Activated CD4-positive, alpha-beta T cell treated with anti-CD3 and anti-CD28 coated beads for 36 hours (primary cell): ENCODE results near the gene BCKDK. TPM values are rescaled to one million over a fixed set of nuclear protein-coding genes. Genes with fewer than 3 reads are reported as not detected.
A peak's percentile ranks its signal among the peaks of the same experiment; 100 is the strongest.

Experiments
- ATAC-seq: fragments of 200-7000 bp; cut with Tn5 transposase; one replicate; pipeline ENCODE4 v1.10.0; 2021; ENCODE audit warnings: mild to moderate bottlenecking, moderate library complexity
- CTCF ChIA-PET: fragments of 350-600 bp; sonication (Branson Sonifier 250); formaldehyde crosslinking; loops from one replicate; lab custom pipeline; 2021; ENCODE audit warnings: antibody characterized with exemption; lab: Charles Lee
- POLR2A ChIA-PET: fragments of 350-600 bp; sonication (Branson Sonifier 250); formaldehyde crosslinking; loops from one replicate; lab custom pipeline; 2021; ENCODE audit warnings: antibody characterized with exemption, inconsistent platforms; lab: Charles Lee
- DNase-seq: peaks from one replicate; pipeline ENCODE4 v3.0.0-alpha.2; 2020
- H3K27ac Mint-ChIP-seq: one replicate; pipeline ENCODE4 v1.8.0; 2021; ENCODE audit warnings: mixed read lengths
- H3K27me3 Mint-ChIP-seq: one replicate; pipeline ENCODE4 v1.8.0; 2021; ENCODE audit warnings: mixed read lengths
- H3K36me3 Mint-ChIP-seq: one replicate; pipeline ENCODE4 v1.8.0; 2021; ENCODE audit warnings: low read depth, mixed read lengths
- H3K4me1 Mint-ChIP-seq: one replicate; pipeline ENCODE4 v1.8.0; 2021; ENCODE audit warnings: mixed read lengths
- H3K4me3 Mint-ChIP-seq: one replicate; pipeline ENCODE4 v1.8.0; 2021; ENCODE audit warnings: mild to moderate bottlenecking, moderate library complexity, mixed read lengths
- H3K9me3 Mint-ChIP-seq: one replicate; pipeline ENCODE4 v1.8.0; 2021; ENCODE audit warnings: low read depth, mixed read lengths
- intact Hi-C, 2 experiments: fragments of 100-400 bp; cut with DNase I in 1 of 2; cut with micrococcal nuclease in 1 of 2; formaldehyde crosslinking; loops; one replicate each; pipeline versions ENCODE4 v1.14.2 to v1.15.1; 2022 to 2024; cut with DNase I, micrococcal nuclease
- total RNA-seq, 2 experiments: library from RNA; stranded (reverse); gene quantifications; one replicate each; pipeline ENCODE4 v1.2.3, GENCODE V29; 2021

The BCKDK gene
- total RNA-seq = 10 to 100 TPM; 50.0 to 53.3 TPM

- H3K27ac Mint-ChIP-seq = peak within 1 kb of the TSS; percentile 96
- peaks cover 22% of the 10 kb centered on the region for H3K4me1 Mint-ChIP-seq
- no peaks in the 10 kb centered on the region for H3K27me3 Mint-ChIP-seq
- ChIA-PET CTCF (no interaction called here), POLR2A (interaction anchor here (1.0 to 1.7 kb wide), 3 partner anchors 9 to 765 kb away, joined by 3 to 6 read pairs (median 5); partner anchors contain the start of genes FUS, KAT8 and ZNF267)
- intact Hi-C loops = loop anchor here (2.0 to 5.0 kb wide), 10 partner anchors 33 to 764 kb away; partner anchors contain the start of genes ARMC5 (in 1 of the 2), FBXL19 (in 1 of the 2), FUS (in 1 of the 2) and SETD1A (in 1 of the 2)
- ATAC-seq = peak; percentile 79
- H3K36me3 Mint-ChIP-seq = peaks cover 25% of the 10 kb centered on the region
- peak within 1 kb of the TSS; percentile 86 for H3K4me3 Mint-ChIP-seq
- DNase-seq = peak; percentile 90
- no peaks in the 10 kb centered on the region for H3K9me3 Mint-ChIP-seq
These were observed at the start of gene BCKDK for GRCh38 chr16:31108035-31108793. Gene BCKDK (plus strand): TSS chr16:31108386. CDS start chr16:31109224, 838 bp downstream.

GRCh38 chr16:31061126-31061812 lies 46.9 kb upstream of the BCKDK start:
- Mint-ChIP-seq H3K27me3 (no peaks in the 10 kb centered on the region), H3K36me3 (peaks cover 17% of the 10 kb centered on the region), H3K27ac (no peak overlapping the region), H3K4me3 (no peak overlapping the region), H3K9me3 (no peaks in the 10 kb centered on the region), H3K4me1 (peaks cover 30% of the 10 kb centered on the region)
- POLR2A ChIA-PET = no interaction called here
- DNase-seq (no peak), ATAC-seq (no peak)
- CTCF ChIA-PET = interaction anchor here (0.6 kb wide), 1 partner anchor 328 kb away, joined by 3 read pairs; no protein-coding TSS in a partner anchor
- intact Hi-C loops = no loop called here

- ChIA-PET CTCF (no interaction called here), POLR2A (no interaction called here)
- no peaks in the 10 kb centered on the region for H3K9me3 Mint-ChIP-seq
- no peaks in the 10 kb centered on the region for H3K27me3 Mint-ChIP-seq
- DNase-seq = no peak
- no peak overlapping the region for H3K4me3 Mint-ChIP-seq
- peaks cover 18% of the 10 kb centered on the region for H3K36me3 Mint-ChIP-seq
- H3K4me1 Mint-ChIP-seq = peaks cover 34% of the 10 kb centered on the region
- intact Hi-C loops = no loop called here
- no peak overlapping the region for H3K27ac Mint-ChIP-seq
- ATAC-seq = no peak
These were observed 46.3 kb upstream of the BCKDK start for GRCh38 chr16:31061813-31062440.

GRCh38 chr16:31063495-31063842 lies 44.7 kb upstream of the BCKDK start:
- no peak for DNase-seq
- no peak for ATAC-seq
- no peak overlapping the region for H3K27ac Mint-ChIP-seq
- POLR2A ChIA-PET = interaction anchor here (0.6 kb wide), 1 partner anchor 328 kb away, joined by 3 read pairs; no protein-coding TSS in a partner anchor
- H3K36me3 Mint-ChIP-seq = peaks cover 18% of the 10 kb centered on the region
- no peaks in the 10 kb centered on the region for H3K27me3 Mint-ChIP-seq
- H3K9me3 Mint-ChIP-seq = no peaks in the 10 kb centered on the region
- no peak overlapping the region for H3K4me3 Mint-ChIP-seq
- CTCF ChIA-PET = interaction anchor here (0.7 to 0.8 kb wide), 2 partner anchors 10 to 165 kb away, joined by 3 to 4 read pairs; no protein-coding TSS in a partner anchor
- peaks cover 34% of the 10 kb centered on the region for H3K4me1 Mint-ChIP-seq
- intact Hi-C loops = no loop called here

- CTCF ChIA-PET = interaction anchor here (0.7 to 0.8 kb wide), 2 partner anchors 9 to 164 kb away, joined by 3 to 4 read pairs; no protein-coding TSS in a partner anchor
These were observed 44.2 kb upstream of the BCKDK start for GRCh38 chr16:31063843-31064611.

GRCh38 chr16:31064882-31065461 lies 43.2 kb upstream of the BCKDK start:
- Mint-ChIP-seq H3K9me3 (no peaks in the 10 kb centered on the region), H3K4me3 (no peak overlapping the region), H3K27ac (peak overlapping the region; percentile 63), H3K27me3 (no peaks in the 10 kb centered on the region), H3K36me3 (peaks cover 15% of the 10 kb centered on the region), H3K4me1 (peaks cover 40% of the 10 kb centered on the region)
- ChIA-PET POLR2A (no interaction called here), CTCF (interaction anchor here (0.6 to 1.1 kb wide), 3 partner anchors 72 to 106 kb away, joined by 3 read pairs; no protein-coding TSS in a partner anchor)
- intact Hi-C loops = no loop called here
- peak; percentile 31 for ATAC-seq
- no peak for DNase-seq

More at GRCh38 chr16:31063843-31064611, 44.2 kb upstream of the BCKDK start:
- Mint-ChIP-seq H3K27ac (peak overlapping the region; percentile 63), H3K4me1 (peaks cover 36% of the 10 kb centered on the region), H3K27me3 (no peaks in the 10 kb centered on the region), H3K9me3 (no peaks in the 10 kb centered on the region), H3K36me3 (peaks cover 18% of the 10 kb centered on the region), H3K4me3 (no peak overlapping the region)
- peak; percentile 30 for ATAC-seq
- intact Hi-C loops = no loop called here
- POLR2A ChIA-PET = interaction anchor here (0.6 kb wide), 1 partner anchor 328 kb away, joined by 3 read pairs; no protein-coding TSS in a partner anchor
- DNase-seq = no peak

GRCh38 chr16:31067342-31067741 lies 40.8 kb upstream of the BCKDK start:
- CTCF ChIA-PET = interaction anchor here (0.7 to 1.0 kb wide), 3 partner anchors 20 to 84 kb away, joined by 3 to 5 read pairs (median 3); no protein-coding TSS in a partner anchor
- Mint-ChIP-seq H3K4me1 (peaks cover 49% of the 10 kb centered on the region), H3K9me3 (no peaks in the 10 kb centered on the region)

GRCh38 chr16:31071861-31072260 lies 36.3 kb upstream of the BCKDK start:
- H3K4me1 Mint-ChIP-seq = peaks cover 34% of the 10 kb centered on the region
- H3K4me3 Mint-ChIP-seq = peak overlapping the region; percentile 97
- ChIA-PET CTCF (interaction anchor here (0.7 kb wide), 1 partner anchor 14 kb away, joined by 3 read pairs; no protein-coding TSS in a partner anchor), POLR2A (interaction anchor here (0.6 to 1.7 kb wide), 4 partner anchors 41 to 71 kb away, joined by 3 to 4 read pairs (median 3); partner anchors contain the start of gene KAT8)
- ATAC-seq (no peak), DNase-seq (no peak)
- peak overlapping the region; percentile 90 for H3K27ac Mint-ChIP-seq
- H3K9me3 Mint-ChIP-seq = no peaks in the 10 kb centered on the region
- intact Hi-C loops = loop anchor here (2.0 to 5.0 kb wide), 3 partner anchors 75 to 803 kb away; partner anchors contain the start of gene PHKG2 (in 1 of the 2)
- peaks cover 16% of the 10 kb centered on the region for H3K36me3 Mint-ChIP-seq
- no peaks in the 10 kb centered on the region for H3K27me3 Mint-ChIP-seq

More at GRCh38 chr16:31067342-31067741, 40.8 kb upstream of the BCKDK start:
- intact Hi-C loops = no loop called here
- Mint-ChIP-seq H3K27me3 (no peaks in the 10 kb centered on the region), H3K36me3 (peaks cover 15% of the 10 kb centered on the region), H3K27ac (no peak overlapping the region), H3K4me3 (no peak overlapping the region)
- POLR2A ChIA-PET = no interaction called here
- ATAC-seq = no peak
- DNase-seq = no peak

GRCh38 chr16:31072540-31073141 lies 35.5 kb upstream of the BCKDK start:
- H3K27me3 Mint-ChIP-seq = no peaks in the 10 kb centered on the region
- peak overlapping the region; percentile 90 for H3K27ac Mint-ChIP-seq
- DNase-seq = peak; percentile 62
- H3K9me3 Mint-ChIP-seq = no peaks in the 10 kb centered on the region
- intact Hi-C loops = loop anchor here (1.0 to 5.0 kb wide), 9 partner anchors 76 to 802 kb away; partner anchors contain the start of genes FBRS (in 1 of the 2), FUS (in 1 of the 2), PHKG2 (in 1 of the 2) and RUSF1 (in 1 of the 2)
- POLR2A ChIA-PET = interaction anchor here (0.7 to 1.3 kb wide), 3 partner anchors 44 to 325 kb away, joined by 3 to 11 read pairs (median 4); partner anchors contain the start of gene PHKG2
- peak; percentile 1 for ATAC-seq
- H3K4me1 Mint-ChIP-seq = peaks cover 34% of the 10 kb centered on the region
- H3K36me3 Mint-ChIP-seq = peaks cover 22% of the 10 kb centered on the region
- CTCF ChIA-PET = interaction anchor here (1.9 to 2.3 kb wide), 2 partner anchors 22 to 69 kb away, joined by 7 to 15 read pairs; partner anchors contain the start of gene VKORC1
- H3K4me3 Mint-ChIP-seq = peak overlapping the region; percentile 97
